Thoracic aorta (tissue), 2 donors: ENCODE data around the gene LZTR1. TPM values are rescaled to one million over a fixed set of nuclear protein-coding genes. Genes with fewer than 3 reads are reported as not detected.
"Not testable (repeated sequence)": the region's sequence is repeated elsewhere in the genome, so short reads cannot be mapped to it uniquely, and the experiment has no call there.

Source experiments
- ATAC-seq: fragments of 150-250 bp; one replicate; pipeline ENCODE4 v1.8.0; 2017; ENCODE audit warnings: low read depth; ENCODE audit not compliant: insufficient number of reproducible peaks, low FRiP score
- DNase-seq: peaks from one replicate; pipeline ENCODE4 v3.0.0-alpha.2; 2020; ENCODE audit warnings: low spot score
- H3K27ac ChIP-seq, 2 donors: fragments of 200-600 bp; sonication (generic); 1 replicate in 1 of 2; 2 replicates in 1 of 2; pipeline ENCODE4 v1.5.1; 2016; ENCODE audit warnings: mild to moderate bottlenecking in 2 of 2, moderate library complexity in 2 of 2
- H3K27me3 ChIP-seq: fragments of 200-600 bp; sonication (generic); replicated peaks from 2 replicates; pipeline ENCODE4 v1.6.0; 2016; ENCODE audit warnings: mild to moderate bottlenecking; ENCODE audit not compliant: insufficient read depth
- H3K36me3 ChIP-seq: fragments of 200-600 bp; sonication (generic); one replicate; pipeline ENCODE4 v1.5.1; 2016
- H3K4me1 ChIP-seq, 2 donors: fragments of 200-600 bp; sonication (generic); 1 replicate in 1 of 2; 2 replicates in 1 of 2; pipeline versions ENCODE4 v1.5.1 to v1.6.0; 2016; ENCODE audit warnings: low read depth in 2 of 2, mild to moderate bottlenecking in 1 of 2; ENCODE audit not compliant: control insufficient read depth in 1 of 2
- H3K4me3 ChIP-seq: fragments of 200-600 bp; sonication (generic); 2 replicates; pipeline ENCODE4 v1.5.1; 2016; ENCODE audit warnings: mild to moderate bottlenecking
- H3K9me3 ChIP-seq: fragments of 200-600 bp; sonication (generic); 2 replicates; pipeline ENCODE4 v1.5.1; 2016
- CTCF ChIP-seq: fragments of 200-600 bp; sonication (generic); IDR thresholded peaks from one replicate; pipeline ENCODE4 v1.5.1; 2019; ENCODE audit warnings: antibody characterized with exemption
- total RNA-seq, 2 donors: library from RNA; depleted of rRNA; stranded (reverse); fragments of >200 nt; gene quantifications; one replicate each; pipeline versions ENCODE4 v1.1.0 to v1.2.3, GENCODE V29; 2016

LZTR1 gene
- total RNA-seq, 2 donors from 2014 or later: 96.2 to 105 TPM

- H3K4me1 ChIP-seq: peaks cover 16 to 51% of the 10 kb centered on the region in 2 donors
- no peak overlapping the region for H3K27ac ChIP-seq
- TF ChIP-seq CTCF: no peak
- H3K27me3 ChIP-seq: no peaks in the 10 kb centered on the region
- H3K9me3 ChIP-seq: no peaks in the 10 kb centered on the region
- ATAC-seq: no peak
- no peak overlapping the region for H3K4me3 ChIP-seq
- DNase-seq: no peak
- H3K36me3 ChIP-seq: peaks cover 12% of the 10 kb centered on the region
Observed at GRCh38 chr22:20937794-20938671, 44.1 kb upstream of the LZTR1 start.

- H3K4me3 ChIP-seq, ATAC-seq, H3K27me3 ChIP-seq, DNase-seq, H3K9me3 ChIP-seq, H3K36me3 ChIP-seq, H3K27ac ChIP-seq: not testable (repeated sequence)
- H3K4me1 ChIP-seq: peaks cover 17 to 53% of the 10 kb centered on the region in 2 donors
Observed at GRCh38 chr22:20939457-20940185, 42.5 kb upstream of the LZTR1 start.

GRCh38 chr22:20940186-20940651 lies 41.9 kb upstream of the LZTR1 start:
- H3K4me1 ChIP-seq: peaks cover 23 to 59% of the 10 kb centered on the region in 2 donors
- no peak for TF ChIP-seq CTCF

GRCh38 chr22:20940904-20941385 lies 41.2 kb upstream of the LZTR1 start:
- DNase-seq: no peak
- ATAC-seq: no peak
- H3K4me3 ChIP-seq: no peak overlapping the region
- no peaks in the 10 kb centered on the region for H3K9me3 ChIP-seq
- no peaks in the 10 kb centered on the region for H3K27me3 ChIP-seq
- H3K27ac ChIP-seq: no peak overlapping the region
- peaks cover 24 to 61% of the 10 kb centered on the region in 2 donors for H3K4me1 ChIP-seq
- no peaks in the 10 kb centered on the region for H3K36me3 ChIP-seq
- TF ChIP-seq CTCF: no peak

More at GRCh38 chr22:20940186-20940651, 41.9 kb upstream of the LZTR1 start:
- Histone ChIP-seq H3K4me3 (no peak overlapping the region), H3K36me3 (peaks cover 1% of the 10 kb centered on the region), H3K9me3 (no peaks in the 10 kb centered on the region), H3K27me3 (no peaks in the 10 kb centered on the region), H3K27ac (no peak overlapping the region)
- DNase-seq: no peak
- ATAC-seq: no peak

- H3K4me3 ChIP-seq, DNase-seq, H3K27me3 ChIP-seq, H3K9me3 ChIP-seq, H3K27ac ChIP-seq, H3K36me3 ChIP-seq, ATAC-seq: not testable (repeated sequence)
- peaks cover 19 to 59% of the 10 kb centered on the region in 2 donors for H3K4me1 ChIP-seq
Observed at GRCh38 chr22:20942203-20942902, 39.7 kb upstream of the LZTR1 start.
